ENCODE results near the gene TSPAN5.

Gene TSPAN5

DNA sequence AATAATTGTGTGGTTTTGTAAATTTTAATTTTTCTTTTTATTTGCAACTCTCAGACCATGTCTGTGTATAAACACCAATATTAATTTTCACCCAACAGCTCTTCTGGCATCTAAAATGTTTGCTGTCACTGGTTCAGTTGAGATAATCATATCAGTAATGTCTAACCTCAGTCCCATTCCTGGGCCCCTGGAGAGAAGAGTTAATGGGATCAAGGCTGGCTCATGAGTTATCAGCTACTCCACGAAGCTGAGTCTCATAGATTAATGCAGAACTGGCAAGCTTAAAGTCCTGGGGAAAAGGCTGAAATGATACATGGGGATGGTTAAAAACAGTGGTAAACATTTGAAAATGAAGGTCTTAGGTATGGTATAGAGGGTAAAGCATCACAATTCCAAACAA is 28.4 kb upstream of the TSPAN5 start:
- Histone ChIP-seq H3K36me3 (ENCODE audit: insufficient read depth, low read depth, low read length) (no peaks in the 10 kb centered on the region), H3K27me3 (ENCODE audit: insufficient read depth, low read length) (no peaks in the 10 kb centered on the region), H3K9me3 (ENCODE audit: insufficient read depth, low read depth, low read length) (no peaks in the 10 kb centered on the region), H3K4me1 (ENCODE audit: insufficient read depth, low read length) (peaks cover 5% of the 10 kb centered on the region; the same call in 1 of the 2 replicates), H3K27ac (ENCODE audit: low read length) (no peak overlapping the region), H3K9ac (ENCODE audit: low read depth, low read length) (no peak overlapping the region), H3K4me3 (ENCODE audit: low read length) (no peak overlapping the region)

DNA sequence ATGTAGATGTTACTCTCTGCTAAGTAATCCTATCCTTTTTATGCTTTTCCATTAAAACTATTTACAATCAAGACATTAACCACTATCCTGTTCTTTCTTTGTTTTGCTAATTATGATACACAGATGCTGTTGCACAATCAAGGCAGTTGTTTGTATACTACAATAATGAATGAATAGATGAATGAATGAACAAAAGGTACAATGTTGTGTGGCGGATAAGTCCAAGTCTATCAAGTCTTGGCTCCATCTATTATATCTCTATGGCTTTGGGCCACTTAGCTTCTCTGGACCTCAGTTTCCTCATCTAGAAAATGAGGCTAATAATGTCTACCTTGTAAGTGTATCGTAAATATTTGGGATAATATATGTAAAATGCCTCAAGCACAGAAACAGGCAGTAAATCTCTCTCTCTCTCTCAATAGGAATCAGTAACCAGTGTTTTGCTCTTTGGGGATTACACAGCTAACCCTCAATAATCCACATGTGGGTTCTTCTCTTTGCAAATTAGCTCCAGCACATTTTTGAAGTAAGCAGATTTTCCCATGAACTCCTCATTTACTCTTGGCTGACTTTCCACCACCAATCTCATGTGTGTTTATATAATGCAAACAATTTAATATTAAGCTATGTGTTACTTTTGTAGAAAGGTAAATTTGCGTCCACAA is 27.8 kb upstream of the TSPAN5 start:
- Histone ChIP-seq H3K9me3 (ENCODE audit: insufficient read depth, low read depth, low read length) (no peaks in the 10 kb centered on the region), H3K36me3 (ENCODE audit: insufficient read depth, low read depth, low read length) (no peaks in the 10 kb centered on the region), H3K4me1 (ENCODE audit: insufficient read depth, low read length) (peaks cover 5% of the 10 kb centered on the region; the same call in 1 of the 2 replicates), H3K27me3 (ENCODE audit: insufficient read depth, low read length) (no peaks in the 10 kb centered on the region), H3K27ac (ENCODE audit: low read length) (no peak overlapping the region), H3K4me3 (ENCODE audit: low read length) (no peak overlapping the region), H3K9ac (ENCODE audit: low read depth, low read length) (no peak overlapping the region)

DNA sequence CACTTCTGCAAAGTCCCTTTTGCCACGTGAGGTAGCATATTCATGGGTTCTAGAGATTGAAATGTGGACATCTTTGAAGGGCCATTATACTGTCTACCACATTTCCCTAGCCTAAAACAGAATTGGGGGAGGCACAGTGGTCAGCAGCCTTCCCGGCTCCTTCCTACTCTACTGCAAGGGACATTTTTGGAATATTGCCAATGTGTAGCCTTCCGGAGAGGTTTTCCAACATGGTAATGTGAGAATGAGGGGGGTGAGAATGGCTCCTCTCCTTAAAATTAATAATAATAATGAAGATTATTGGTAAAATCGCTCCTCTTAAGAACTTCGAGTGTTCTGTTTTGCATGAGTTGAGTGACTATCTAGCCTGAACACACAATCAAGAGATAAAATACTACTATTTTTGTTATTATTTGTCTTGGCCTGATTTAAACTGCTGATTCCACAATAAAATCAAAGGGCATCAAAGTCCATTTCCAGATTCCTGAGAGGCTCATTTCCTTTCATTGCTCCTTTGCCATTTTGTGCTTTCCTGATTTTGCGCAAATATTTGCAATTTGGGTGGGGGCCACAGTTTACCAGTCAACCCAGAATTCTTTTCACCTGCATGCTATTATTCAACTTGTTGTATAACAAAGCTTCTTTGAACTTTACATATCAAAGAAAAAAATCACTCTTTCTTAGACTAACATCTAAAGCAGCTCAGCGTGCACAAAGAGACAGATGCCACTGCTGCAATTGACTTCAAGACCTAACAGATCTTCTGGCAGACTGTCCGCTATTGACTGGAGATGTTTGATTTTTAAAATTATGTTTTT is 27.0 kb upstream of the TSPAN5 start:
- H3K27me3 ChIP-seq (ENCODE audit: insufficient read depth, low read length): no peaks in the 10 kb centered on the region
- no peak overlapping the region for H3K4me3 ChIP-seq (ENCODE audit: low read length)
- H3K4me1 ChIP-seq (ENCODE audit: insufficient read depth, low read length): peaks cover 5% of the 10 kb centered on the region; the same call in 1 of the 2 replicates
- no peaks in the 10 kb centered on the region for H3K9me3 ChIP-seq (ENCODE audit: insufficient read depth, low read depth, low read length)
- no peaks in the 10 kb centered on the region for H3K36me3 ChIP-seq (ENCODE audit: insufficient read depth, low read depth, low read length)
- no peak overlapping the region for H3K27ac ChIP-seq (ENCODE audit: low read length)
- no peak overlapping the region for H3K9ac ChIP-seq (ENCODE audit: low read depth, low read length)

DNA sequence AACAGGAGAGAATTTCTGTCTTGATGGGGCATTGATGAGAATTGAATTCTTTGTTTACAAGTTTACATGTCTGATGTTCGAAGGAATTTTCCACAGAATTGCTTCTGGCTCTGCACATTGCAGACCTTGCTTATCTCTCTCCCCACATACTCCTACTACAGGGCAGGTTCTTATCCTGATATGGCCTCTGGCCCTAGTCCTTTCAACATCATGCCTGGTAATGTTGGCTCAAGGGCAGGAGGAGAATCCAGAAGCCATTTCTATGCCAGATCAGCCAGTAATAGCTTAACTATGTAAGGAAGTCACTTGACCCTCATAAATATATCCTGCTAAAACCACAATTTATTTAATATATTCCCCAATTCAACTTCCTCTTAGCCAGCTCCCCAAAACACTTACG is 24.3 kb upstream of the TSPAN5 start:
- Histone ChIP-seq H3K36me3 (ENCODE audit: insufficient read depth, low read depth, low read length) (no peaks in the 10 kb centered on the region), H3K4me3 (ENCODE audit: low read length) (no peak overlapping the region), H3K4me1 (ENCODE audit: insufficient read depth, low read length) (peaks cover 5% of the 10 kb centered on the region; the same call in 1 of the 2 replicates), H3K9me3 (ENCODE audit: insufficient read depth, low read depth, low read length) (no peaks in the 10 kb centered on the region), H3K27me3 (ENCODE audit: insufficient read depth, low read length) (no peaks in the 10 kb centered on the region), H3K9ac (ENCODE audit: low read depth, low read length) (no peak overlapping the region), H3K27ac (ENCODE audit: low read length) (no peak overlapping the region)

DNA sequence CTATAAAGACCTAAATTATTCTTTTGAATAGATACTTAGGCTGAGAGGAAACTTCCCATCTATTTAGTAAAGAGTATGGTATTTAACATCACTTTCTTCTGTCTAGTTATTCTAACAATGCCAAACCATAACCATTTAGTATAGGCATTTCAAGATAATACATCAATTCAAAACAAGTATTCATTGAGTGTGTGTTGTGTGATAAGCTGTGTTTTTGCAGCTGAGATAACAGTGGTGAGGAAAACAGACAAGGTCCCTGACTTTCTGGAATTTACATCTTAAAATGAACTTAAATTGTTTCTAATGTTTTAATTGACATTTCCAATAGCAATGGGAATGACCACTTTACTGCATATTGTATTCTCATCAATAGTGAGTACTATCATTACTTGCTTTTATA is 22.4 kb upstream of the TSPAN5 start:
- H3K27ac ChIP-seq (ENCODE audit: low read length): no peak overlapping the region
- no peaks in the 10 kb centered on the region; the same call in 1 of the 2 replicates for H3K4me1 ChIP-seq (ENCODE audit: insufficient read depth, low read length)
- no peaks in the 10 kb centered on the region for H3K9me3 ChIP-seq (ENCODE audit: insufficient read depth, low read depth, low read length)
- no peak overlapping the region for H3K9ac ChIP-seq (ENCODE audit: low read depth, low read length)
- H3K36me3 ChIP-seq (ENCODE audit: insufficient read depth, low read depth, low read length): no peaks in the 10 kb centered on the region
- no peaks in the 10 kb centered on the region for H3K27me3 ChIP-seq (ENCODE audit: insufficient read depth, low read length)
- no peak overlapping the region for H3K4me3 ChIP-seq (ENCODE audit: low read length)

DNA sequence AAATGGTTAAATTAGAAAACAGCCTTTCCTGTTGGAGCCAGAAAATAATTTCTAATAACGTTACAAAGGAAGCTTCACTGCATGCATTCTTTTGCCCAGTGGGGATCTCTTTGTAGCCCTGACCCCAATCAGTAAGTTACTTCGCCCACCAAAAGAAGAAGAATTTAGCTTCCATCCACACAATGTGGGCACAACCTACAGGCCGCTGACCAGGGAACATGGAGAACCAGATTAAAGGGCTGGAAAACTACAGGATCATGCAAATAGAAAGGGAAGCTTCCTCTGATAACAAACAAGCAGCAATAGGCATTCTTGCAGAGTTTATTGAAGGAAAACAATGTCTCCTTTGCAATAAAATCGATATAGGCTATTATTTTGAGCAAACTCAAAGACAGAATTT is 21.3 kb upstream of the TSPAN5 start:
- H3K4me3 ChIP-seq (ENCODE audit: low read length): no peak overlapping the region
- H3K27ac ChIP-seq (ENCODE audit: low read length): no peak overlapping the region
- no peak overlapping the region for H3K9ac ChIP-seq (ENCODE audit: low read depth, low read length)
- no peaks in the 10 kb centered on the region for H3K27me3 ChIP-seq (ENCODE audit: insufficient read depth, low read length)
- H3K36me3 ChIP-seq (ENCODE audit: insufficient read depth, low read depth, low read length): no peaks in the 10 kb centered on the region
- no peaks in the 10 kb centered on the region; the same call in 1 of the 2 replicates for H3K4me1 ChIP-seq (ENCODE audit: insufficient read depth, low read length)
- no peaks in the 10 kb centered on the region for H3K9me3 ChIP-seq (ENCODE audit: insufficient read depth, low read depth, low read length)

DNA sequence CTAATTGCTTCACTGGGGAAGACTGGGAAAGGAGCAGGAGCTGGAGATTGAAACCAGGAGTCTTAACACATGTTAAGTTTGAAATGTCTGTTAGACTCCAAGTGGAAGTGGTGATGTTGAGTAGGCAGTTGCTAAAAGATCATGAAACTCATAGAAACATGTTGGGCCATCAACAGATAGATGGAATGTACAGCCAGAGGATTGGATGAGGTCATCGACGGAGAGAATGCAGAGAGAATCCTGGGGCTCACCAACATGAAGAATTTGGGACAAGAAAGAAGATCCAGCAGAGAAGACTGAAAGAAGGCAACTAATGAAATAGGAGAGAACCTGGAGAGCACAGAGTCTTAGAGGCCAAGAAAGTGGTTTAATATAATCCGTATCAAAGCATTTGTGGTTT is 19.4 kb upstream of the TSPAN5 start:
- Histone ChIP-seq H3K4me3 (ENCODE audit: low read length) (no peak overlapping the region), H3K27me3 (ENCODE audit: insufficient read depth, low read length) (no peaks in the 10 kb centered on the region), H3K4me1 (ENCODE audit: insufficient read depth, low read length) (peaks cover 3% of the 10 kb centered on the region; the same call in 1 of the 2 replicates), H3K27ac (ENCODE audit: low read length) (no peak overlapping the region), H3K9ac (ENCODE audit: low read depth, low read length) (no peak overlapping the region), H3K9me3 (ENCODE audit: insufficient read depth, low read depth, low read length) (no peaks in the 10 kb centered on the region), H3K36me3 (ENCODE audit: insufficient read depth, low read depth, low read length) (no peaks in the 10 kb centered on the region)

DNA sequence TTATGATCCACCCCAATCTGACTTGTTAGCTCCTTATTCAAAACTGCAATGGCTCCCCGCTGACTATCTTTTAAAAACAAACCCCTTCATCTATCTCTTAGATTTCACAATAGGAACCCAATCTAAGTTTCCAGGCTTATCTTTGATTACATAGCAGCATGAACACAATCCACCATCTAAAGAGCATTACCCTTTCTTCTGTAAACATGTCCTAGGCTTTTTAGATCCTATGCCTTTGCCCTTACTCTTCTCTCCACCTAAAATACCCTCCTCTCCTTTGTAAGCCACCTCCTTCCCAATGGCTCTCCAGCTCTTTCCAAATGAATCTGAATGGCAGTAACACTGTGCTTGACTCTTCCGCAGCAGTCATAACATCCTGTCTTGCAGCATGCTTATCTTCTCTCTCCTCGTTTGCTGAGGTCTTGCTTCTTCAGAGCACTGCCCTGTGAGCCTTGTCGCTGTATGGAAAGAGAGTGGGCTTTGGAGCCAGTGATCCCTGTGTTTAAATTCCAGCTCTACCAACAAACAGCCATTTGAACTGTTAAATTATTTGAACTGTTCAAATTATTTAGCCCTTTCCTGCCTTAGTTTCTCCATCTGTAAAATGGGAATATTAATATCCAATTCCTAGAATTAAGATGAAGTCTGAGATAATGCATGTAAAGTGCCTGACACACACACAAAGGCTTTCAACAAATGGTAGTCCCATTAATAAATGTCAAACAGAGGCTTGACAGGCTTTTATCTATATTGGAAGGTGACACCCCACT is 16.2 kb upstream of the TSPAN5 start:
- no peak overlapping the region for H3K27ac ChIP-seq (ENCODE audit: low read length)
- H3K36me3 ChIP-seq (ENCODE audit: insufficient read depth, low read depth, low read length): no peaks in the 10 kb centered on the region
- H3K9ac ChIP-seq (ENCODE audit: low read depth, low read length): no peak overlapping the region
- H3K4me3 ChIP-seq (ENCODE audit: low read length): no peak overlapping the region
- no peaks in the 10 kb centered on the region for H3K27me3 ChIP-seq (ENCODE audit: insufficient read depth, low read length)
- H3K4me1 ChIP-seq (ENCODE audit: insufficient read depth, low read length): peaks cover 6% of the 10 kb centered on the region; the same call in 1 of the 2 replicates
- no peaks in the 10 kb centered on the region for H3K9me3 ChIP-seq (ENCODE audit: insufficient read depth, low read depth, low read length)

DNA sequence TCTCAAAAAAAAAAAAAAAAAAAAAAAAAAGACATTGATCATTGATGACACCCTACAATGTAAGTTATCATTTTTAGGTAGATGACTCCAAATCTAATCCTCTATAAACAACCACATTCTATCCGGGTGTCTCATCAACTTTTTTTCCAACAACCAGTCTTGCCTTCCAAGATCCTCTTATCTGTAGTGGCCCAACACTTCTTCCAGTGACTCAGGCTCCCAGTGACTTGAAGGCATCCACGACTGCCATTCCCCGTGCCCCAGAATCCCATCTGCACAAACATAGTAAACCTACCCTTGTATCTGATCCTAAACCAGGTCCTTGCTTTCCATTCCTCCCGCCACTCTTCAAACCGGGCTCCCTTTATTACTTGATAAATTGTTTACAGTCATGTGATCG is 15.6 kb upstream of the TSPAN5 start:
- Histone ChIP-seq H3K4me1 (ENCODE audit: insufficient read depth, low read length) (peaks cover 6% of the 10 kb centered on the region; the same call in 1 of the 2 replicates), H3K9ac (ENCODE audit: low read depth, low read length) (no peak overlapping the region), H3K27me3 (ENCODE audit: insufficient read depth, low read length) (no peaks in the 10 kb centered on the region), H3K36me3 (ENCODE audit: insufficient read depth, low read depth, low read length) (no peaks in the 10 kb centered on the region), H3K4me3 (ENCODE audit: low read length) (no peak overlapping the region), H3K9me3 (ENCODE audit: insufficient read depth, low read depth, low read length) (no peaks in the 10 kb centered on the region), H3K27ac (ENCODE audit: low read length) (no peak overlapping the region)

DNA sequence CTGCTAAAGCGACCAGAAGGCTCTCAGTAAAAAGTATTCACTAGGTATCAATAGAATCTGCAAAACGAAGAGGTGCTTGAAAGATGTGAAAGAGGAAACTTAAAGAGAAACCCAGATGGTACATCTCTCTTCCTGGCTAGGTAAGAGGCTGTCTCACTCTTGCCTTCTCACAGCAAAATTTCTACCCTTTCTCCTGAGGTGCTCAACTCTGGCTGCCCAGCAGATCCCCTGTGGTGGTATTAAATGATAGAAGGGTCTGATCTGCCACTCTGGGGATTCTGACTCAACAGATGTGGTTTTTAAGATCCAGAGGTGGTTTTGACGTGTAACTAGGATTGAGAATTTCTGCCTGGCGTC is 14.9 kb upstream of the TSPAN5 start:
- no peaks in the 10 kb centered on the region for H3K9me3 ChIP-seq (ENCODE audit: insufficient read depth, low read depth, low read length)
- H3K27ac ChIP-seq (ENCODE audit: low read length): no peak overlapping the region
- H3K27me3 ChIP-seq (ENCODE audit: insufficient read depth, low read length): no peaks in the 10 kb centered on the region
- H3K9ac ChIP-seq (ENCODE audit: low read depth, low read length): no peak overlapping the region
- no peaks in the 10 kb centered on the region for H3K36me3 ChIP-seq (ENCODE audit: insufficient read depth, low read depth, low read length)
- peaks cover 6% of the 10 kb centered on the region; the same call in 1 of the 2 replicates for H3K4me1 ChIP-seq (ENCODE audit: insufficient read depth, low read length)
- no peak overlapping the region for H3K4me3 ChIP-seq (ENCODE audit: low read length)

DNA sequence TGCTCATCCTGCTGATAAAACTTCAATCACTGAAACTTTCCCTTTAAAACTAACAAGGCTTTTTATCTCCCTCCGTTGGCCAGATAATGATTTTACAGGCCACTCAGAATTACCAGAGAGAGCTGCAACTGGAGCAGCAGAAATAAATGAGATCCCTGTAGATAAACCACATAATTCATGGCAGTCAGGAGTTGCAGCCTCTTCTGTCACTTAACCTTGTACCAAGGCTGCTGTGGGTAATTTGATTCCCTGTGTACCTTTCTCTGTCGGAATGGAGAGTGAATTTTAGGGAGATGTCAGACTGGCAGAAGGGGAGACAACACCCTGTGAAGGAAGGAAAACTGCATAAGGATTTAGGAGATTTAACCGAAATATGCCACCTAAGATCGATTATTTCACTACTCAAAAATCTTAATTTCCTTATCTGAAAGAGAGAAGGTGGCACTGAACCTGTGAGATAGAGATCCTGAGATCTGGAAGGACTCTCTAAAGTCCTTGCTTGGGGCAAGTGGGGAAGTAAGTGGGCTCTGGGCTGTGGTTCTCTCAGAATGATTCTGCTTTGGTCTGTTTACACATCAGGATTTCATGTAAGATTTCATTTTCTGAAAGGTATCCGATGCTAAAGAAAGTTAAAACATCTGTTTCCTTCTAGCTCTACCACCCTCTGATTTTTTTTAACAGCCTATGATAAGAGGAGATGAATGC is 14.3 kb upstream of the TSPAN5 start:
- H3K4me3 ChIP-seq (ENCODE audit: low read length): no peak overlapping the region
- no peaks in the 10 kb centered on the region for H3K36me3 ChIP-seq (ENCODE audit: insufficient read depth, low read depth, low read length)
- no peak overlapping the region for H3K27ac ChIP-seq (ENCODE audit: low read length)
- no peaks in the 10 kb centered on the region for H3K27me3 ChIP-seq (ENCODE audit: insufficient read depth, low read length)
- H3K4me1 ChIP-seq (ENCODE audit: insufficient read depth, low read length): peaks cover 6% of the 10 kb centered on the region; the same call in 1 of the 2 replicates
- no peaks in the 10 kb centered on the region for H3K9me3 ChIP-seq (ENCODE audit: insufficient read depth, low read depth, low read length)
- no peak overlapping the region for H3K9ac ChIP-seq (ENCODE audit: low read depth, low read length)
